HepG2 (cell line): Measurements from ENCODE around the gene RBM14. TPM values are rescaled to one million over a fixed set of nuclear protein-coding genes. Genes with fewer than 3 reads are reported as not detected.
A peak's percentile ranks its signal among the peaks of the same experiment; 100 is the strongest.

Source experiments
- BORCS8-MEF2B ChIP-seq: sonication (generic); formaldehyde crosslinking; IDR thresholded peaks from 2 replicates; pipeline ENCODE4 v1.8.0; 2022; ENCODE audit warnings: mild to moderate bottlenecking, missing genetic modification reagents
- BRCA1 ChIP-seq: sonication (generic); formaldehyde crosslinking; IDR thresholded peaks from 2 replicates; pipeline ENCODE4 v1.4.0; 2020; ENCODE audit warnings: missing genetic modification reagents
- FIP1L1 ChIP-seq: fragments of 200-400 bp; formaldehyde crosslinking; IDR thresholded peaks from 2 replicates; pipeline ENCODE4 v1.6.1; 2018; ENCODE audit warnings: low read depth, mild to moderate bottlenecking, low read length, moderate library complexity, borderline replicate concordance; ENCODE audit not compliant: insufficient read depth
- HNRNPL ChIP-seq: fragments of 200-400 bp; formaldehyde crosslinking; IDR thresholded peaks from 2 replicates; pipeline ENCODE4 v1.6.1; 2017; ENCODE audit warnings: mild to moderate bottlenecking, low read depth, low read length
- HOXA3 ChIP-seq: sonication (generic); formaldehyde crosslinking; IDR thresholded peaks from 2 replicates; pipeline ENCODE4 v1.5.0; 2020; ENCODE audit warnings: missing genetic modification reagents
- MAFG ChIP-seq: sonication (generic); formaldehyde crosslinking; IDR thresholded peaks from 2 replicates; pipeline ENCODE4 v1.5.1; 2020; ENCODE audit warnings: mild to moderate bottlenecking, missing genetic modification reagents
- RBM22 ChIP-seq: fragments of 200-400 bp; formaldehyde crosslinking; optimal IDR thresholded peaks from 2 replicates; pipeline ENCODE3; 2017; ENCODE audit warnings: mild to moderate bottlenecking, low read length, moderate library complexity
- RFX5 ChIP-seq: IDR thresholded peaks from 2 replicates; pipeline ENCODE4 v1.6.1; 2011; ENCODE audit warnings: low read depth, low read length, improper control_type of control experiment
- TSC22D2 ChIP-seq: sonication (generic); formaldehyde crosslinking; IDR thresholded peaks from 2 replicates; pipeline ENCODE4 v1.5.1; 2020; ENCODE audit warnings: missing genetic modification reagents, mild to moderate bottlenecking, borderline replicate concordance
- ZEB1 ChIP-seq: IDR thresholded peaks from 2 replicates; pipeline ENCODE4 v1.6.1; 2012; ENCODE audit warnings: mild to moderate bottlenecking, low read depth, inconsistent platforms; ENCODE audit not compliant: insufficient replicate concordance
- ZNF17 ChIP-seq: sonication (generic); formaldehyde crosslinking; IDR thresholded peaks from 2 replicates; pipeline ENCODE4 v1.5.0; 2020; ENCODE audit warnings: mild to moderate bottlenecking, missing genetic modification reagents
- ZNF468 ChIP-seq: sonication (generic); formaldehyde crosslinking; IDR thresholded peaks from 2 replicates; pipeline ENCODE4 v1.8.0; 2022; ENCODE audit warnings: mild to moderate bottlenecking, moderate library complexity, missing genetic modification reagents
- ZNF589 ChIP-seq: sonication (generic); formaldehyde crosslinking; conservative IDR thresholded peaks from 2 replicates; pipeline ENCODE4 v1.8.0; 2022; ENCODE audit warnings: mild to moderate bottlenecking, moderate library complexity, missing genetic modification reagents
- ZNF672 ChIP-seq: sonication (generic); formaldehyde crosslinking; IDR thresholded peaks from 2 replicates; pipeline ENCODE4 v1.8.1; 2022; ENCODE audit warnings: missing genetic modification reagents
- ZNF879 ChIP-seq: sonication (generic); formaldehyde crosslinking; IDR thresholded peaks from 2 replicates; pipeline ENCODE4 v1.8.1; 2023; ENCODE audit warnings: missing genetic modification reagents
- polyA plus RNA-seq, 8 experiments: library from polyadenylated mRNA; depleted of rRNA in 3 of 8; stranded (reverse) in 7 of 8; unstranded in 1 of 8; fragments of >200 nt; fragmentation: Illumina TruSeq in 4 of 8; extraction: Trizol in 4 of 8; gene quantifications; 2 replicates each; pipeline versions ENCODE4 v1.2.1 to v1.2.3, GENCODE V29; 2011 to 2016; ENCODE audit warnings: low read depth in 4 of 8, missing spikeins in 1 of 8, mixed read lengths in 1 of 8; ENCODE audit not compliant: insufficient read depth in 1 of 8
- total RNA-seq, 5 experiments: library from RNA; depleted of rRNA; stranded (reverse); fragments of >200 nt; fragmentation: Illumina TruSeq; extraction: Trizol; gene quantifications; 2 replicates each; pipeline ENCODE4 v1.2.3, GENCODE V29; 2016; ENCODE audit warnings: low read depth in 1 of 5
- TF ChIP-seq, protein P1 (sequence below): sonication (generic); formaldehyde crosslinking; IDR thresholded peaks from 2 replicates; pipeline ENCODE4 v1.4.0; 2020; ENCODE audit warnings: missing genetic modification reagents
- TF ChIP-seq, protein P2 (sequence below): sonication (generic); formaldehyde crosslinking; IDR thresholded peaks from 2 replicates; pipeline ENCODE4 v1.4.0; 2020; ENCODE audit warnings: missing genetic modification reagents, borderline replicate concordance

Gene RBM14
- total and polyA plus RNA-seq, 2 of the 13 experiments (the other 11 are each of a cell fraction or from before 2014, with no cell fraction given), result 12.7 to 44.1 TPM

DNA sequence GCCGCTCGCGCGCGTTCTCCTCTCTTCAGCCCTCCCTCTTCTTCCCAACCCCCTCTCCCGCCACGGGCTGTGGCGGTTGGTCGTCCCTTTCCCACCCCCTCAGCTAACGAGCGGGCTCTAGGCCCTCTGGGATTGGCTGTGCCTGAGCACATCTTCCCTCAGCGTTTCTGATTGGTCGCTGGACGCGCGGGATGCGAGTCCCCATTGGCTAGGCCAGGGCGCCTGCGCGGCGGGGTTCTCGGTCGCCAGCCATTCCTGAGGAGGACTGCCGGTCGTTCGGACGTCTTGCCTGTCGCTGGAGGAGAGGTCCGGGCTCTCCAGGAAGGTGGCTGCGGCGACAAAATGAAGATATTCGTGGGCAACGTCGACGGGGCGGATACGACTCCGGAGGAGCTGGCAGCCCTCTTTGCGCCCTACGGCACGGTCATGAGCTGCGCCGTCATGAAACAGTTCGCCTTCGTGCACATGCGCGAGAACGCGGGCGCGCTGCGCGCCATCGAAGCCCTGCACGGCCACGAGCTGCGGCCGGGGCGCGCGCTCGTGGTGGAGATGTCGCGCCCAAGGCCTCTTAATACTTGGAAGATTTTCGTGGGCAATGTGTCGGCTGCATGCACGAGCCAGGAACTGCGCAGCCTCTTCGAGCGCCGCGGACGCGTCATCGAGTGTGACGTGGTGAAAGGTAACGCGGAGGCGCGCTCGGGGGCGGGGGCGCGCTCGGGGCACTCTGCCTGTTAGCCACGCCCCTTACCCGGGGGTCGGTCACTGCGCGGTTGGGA lies at the start of gene RBM14 (continued):
- TF ChIP-seq, protein P1, sequence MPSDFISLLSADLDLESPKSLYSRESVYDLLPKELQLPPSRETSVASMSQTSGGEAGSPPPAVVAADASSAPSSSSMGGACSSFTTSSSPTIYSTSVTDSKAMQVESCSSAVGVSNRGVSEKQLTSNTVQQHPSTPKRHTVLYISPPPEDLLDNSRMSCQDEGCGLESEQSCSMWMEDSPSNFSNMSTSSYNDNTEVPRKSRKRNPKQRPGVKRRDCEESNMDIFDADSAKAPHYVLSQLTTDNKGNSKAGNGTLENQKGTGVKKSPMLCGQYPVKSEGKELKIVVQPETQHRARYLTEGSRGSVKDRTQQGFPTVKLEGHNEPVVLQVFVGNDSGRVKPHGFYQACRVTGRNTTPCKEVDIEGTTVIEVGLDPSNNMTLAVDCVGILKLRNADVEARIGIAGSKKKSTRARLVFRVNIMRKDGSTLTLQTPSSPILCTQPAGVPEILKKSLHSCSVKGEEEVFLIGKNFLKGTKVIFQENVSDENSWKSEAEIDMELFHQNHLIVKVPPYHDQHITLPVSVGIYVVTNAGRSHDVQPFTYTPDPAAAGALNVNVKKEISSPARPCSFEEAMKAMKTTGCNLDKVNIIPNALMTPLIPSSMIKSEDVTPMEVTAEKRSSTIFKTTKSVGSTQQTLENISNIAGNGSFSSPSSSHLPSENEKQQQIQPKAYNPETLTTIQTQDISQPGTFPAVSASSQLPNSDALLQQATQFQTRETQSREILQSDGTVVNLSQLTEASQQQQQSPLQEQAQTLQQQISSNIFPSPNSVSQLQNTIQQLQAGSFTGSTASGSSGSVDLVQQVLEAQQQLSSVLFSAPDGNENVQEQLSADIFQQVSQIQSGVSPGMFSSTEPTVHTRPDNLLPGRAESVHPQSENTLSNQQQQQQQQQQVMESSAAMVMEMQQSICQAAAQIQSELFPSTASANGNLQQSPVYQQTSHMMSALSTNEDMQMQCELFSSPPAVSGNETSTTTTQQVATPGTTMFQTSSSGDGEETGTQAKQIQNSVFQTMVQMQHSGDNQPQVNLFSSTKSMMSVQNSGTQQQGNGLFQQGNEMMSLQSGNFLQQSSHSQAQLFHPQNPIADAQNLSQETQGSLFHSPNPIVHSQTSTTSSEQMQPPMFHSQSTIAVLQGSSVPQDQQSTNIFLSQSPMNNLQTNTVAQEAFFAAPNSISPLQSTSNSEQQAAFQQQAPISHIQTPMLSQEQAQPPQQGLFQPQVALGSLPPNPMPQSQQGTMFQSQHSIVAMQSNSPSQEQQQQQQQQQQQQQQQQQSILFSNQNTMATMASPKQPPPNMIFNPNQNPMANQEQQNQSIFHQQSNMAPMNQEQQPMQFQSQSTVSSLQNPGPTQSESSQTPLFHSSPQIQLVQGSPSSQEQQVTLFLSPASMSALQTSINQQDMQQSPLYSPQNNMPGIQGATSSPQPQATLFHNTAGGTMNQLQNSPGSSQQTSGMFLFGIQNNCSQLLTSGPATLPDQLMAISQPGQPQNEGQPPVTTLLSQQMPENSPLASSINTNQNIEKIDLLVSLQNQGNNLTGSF (CRISPR knock-in tag), result peak; percentile 61
- TF ChIP-seq ZNF468 (no peak), HNRNPL (no peak; the same call in 1 of the 2 replicates), ZNF879 (CRISPR knock-in tag) (no peak; the same call in none of the 2 replicates), BORCS8-MEF2B (CRISPR knock-in tag) (peak; percentile 60), ZEB1 (no peak), ZNF672 (CRISPR knock-in tag) (no peak), TSC22D2 (CRISPR knock-in tag) (0 out of 2 replicates have a peak, but pooled peaks have one; percentile 5), MAFG (CRISPR knock-in tag) (no peak), RFX5 (peak; percentile 67; the same call in 1 of the 2 replicates), HOXA3 (CRISPR knock-in tag) (peak; percentile 69), BRCA1 (peak; percentile 75; the same call in 1 of the 2 replicates), FIP1L1 (peak; percentile 83; the same call in 1 of the 2 replicates), RBM22 (no peak), ZNF589 (peak; percentile 80), ZNF17 (CRISPR knock-in tag) (0 out of 2 replicates have a peak, but pooled peaks have one; percentile 1)
- TF ChIP-seq, protein P2, sequence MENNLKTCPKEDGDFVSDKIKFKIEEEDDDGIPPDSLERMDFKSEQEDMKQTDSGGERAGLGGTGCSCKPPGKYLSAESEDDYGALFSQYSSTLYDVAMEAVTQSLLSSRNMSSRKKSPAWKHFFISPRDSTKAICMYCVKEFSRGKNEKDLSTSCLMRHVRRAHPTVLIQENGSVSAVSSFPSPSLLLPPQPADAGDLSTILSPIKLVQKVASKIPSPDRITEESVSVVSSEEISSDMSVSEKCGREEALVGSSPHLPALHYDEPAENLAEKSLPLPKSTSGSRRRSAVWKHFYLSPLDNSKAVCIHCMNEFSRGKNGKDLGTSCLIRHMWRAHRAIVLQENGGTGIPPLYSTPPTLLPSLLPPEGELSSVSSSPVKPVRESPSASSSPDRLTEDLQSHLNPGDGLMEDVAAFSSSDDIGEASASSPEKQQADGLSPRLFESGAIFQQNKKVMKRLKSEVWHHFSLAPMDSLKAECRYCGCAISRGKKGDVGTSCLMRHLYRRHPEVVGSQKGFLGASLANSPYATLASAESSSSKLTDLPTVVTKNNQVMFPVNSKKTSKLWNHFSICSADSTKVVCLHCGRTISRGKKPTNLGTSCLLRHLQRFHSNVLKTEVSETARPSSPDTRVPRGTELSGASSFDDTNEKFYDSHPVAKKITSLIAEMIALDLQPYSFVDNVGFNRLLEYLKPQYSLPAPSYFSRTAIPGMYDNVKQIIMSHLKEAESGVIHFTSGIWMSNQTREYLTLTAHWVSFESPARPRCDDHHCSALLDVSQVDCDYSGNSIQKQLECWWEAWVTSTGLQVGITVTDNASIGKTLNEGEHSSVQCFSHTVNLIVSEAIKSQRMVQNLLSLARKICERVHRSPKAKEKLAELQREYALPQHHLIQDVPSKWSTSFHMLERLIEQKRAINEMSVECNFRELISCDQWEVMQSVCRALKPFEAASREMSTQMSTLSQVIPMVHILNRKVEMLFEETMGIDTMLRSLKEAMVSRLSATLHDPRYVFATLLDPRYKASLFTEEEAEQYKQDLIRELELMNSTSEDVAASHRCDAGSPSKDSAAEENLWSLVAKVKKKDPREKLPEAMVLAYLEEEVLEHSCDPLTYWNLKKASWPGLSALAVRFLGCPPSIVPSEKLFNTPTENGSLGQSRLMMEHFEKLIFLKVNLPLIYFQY, result no peak
